HG03457 (cell line): ENCODE results near the gene PTTG1IP.
"Not testable (repeated sequence)": the region's sequence is repeated elsewhere in the genome, so short reads cannot be mapped to it uniquely, and the experiment has no call there.

ENCODE experiments used
- ATAC-seq: cut with Tn5 transposase; IDR thresholded peaks from one replicate; pipeline ENCODE4 v1.9.1; 2021; ENCODE audit warnings: moderate number of reproducible peaks; ENCODE audit not compliant: unreplicated experiment

The PTTG1IP gene

DNA sequence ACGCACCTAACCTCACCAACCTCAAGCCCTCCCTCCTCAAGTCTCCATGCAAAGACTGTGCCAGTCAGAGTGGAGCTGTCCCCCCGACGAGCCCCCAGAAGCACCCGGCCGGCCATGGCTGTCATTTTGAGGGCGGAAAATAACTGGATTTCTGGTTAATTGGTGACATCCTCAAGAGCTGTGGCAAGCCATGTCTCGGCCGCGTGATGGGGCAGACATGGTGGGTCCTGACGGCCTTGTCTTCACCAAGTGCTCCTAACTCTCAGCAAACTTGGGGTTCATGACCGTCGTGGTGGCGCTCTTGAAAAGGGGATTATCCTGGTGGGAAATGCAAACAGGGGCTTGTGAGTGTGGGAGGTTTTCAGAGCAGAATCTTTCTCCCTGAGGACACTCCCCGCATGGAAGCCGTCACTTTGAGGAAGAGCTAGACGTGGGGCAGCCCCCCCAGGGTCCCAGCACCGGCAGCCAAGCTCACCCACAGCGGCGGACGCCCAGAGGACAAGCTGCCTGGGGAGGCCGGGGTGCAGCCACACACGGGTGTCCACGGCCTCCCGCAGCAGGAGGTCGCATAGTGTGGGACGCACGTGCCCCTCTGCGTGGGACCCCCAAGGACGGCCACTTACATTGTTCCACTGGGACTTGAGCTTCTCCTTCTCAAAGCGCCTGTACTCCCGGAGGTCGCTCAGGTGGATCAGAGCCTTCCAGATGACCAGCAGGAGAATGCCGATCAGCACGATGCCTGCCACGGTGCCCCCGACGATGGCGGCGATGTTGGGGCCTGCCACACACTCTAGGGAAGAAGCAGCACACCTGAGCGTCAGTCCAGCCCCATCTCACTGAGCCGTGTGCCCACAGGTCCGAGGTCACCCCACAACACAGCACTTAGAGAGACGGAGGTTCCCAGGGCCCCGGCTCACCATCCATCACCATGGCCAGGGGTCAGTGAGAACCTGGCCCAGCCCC is 12.9 kb upstream of the PTTG1IP start:
- ATAC-seq: no peak

DNA sequence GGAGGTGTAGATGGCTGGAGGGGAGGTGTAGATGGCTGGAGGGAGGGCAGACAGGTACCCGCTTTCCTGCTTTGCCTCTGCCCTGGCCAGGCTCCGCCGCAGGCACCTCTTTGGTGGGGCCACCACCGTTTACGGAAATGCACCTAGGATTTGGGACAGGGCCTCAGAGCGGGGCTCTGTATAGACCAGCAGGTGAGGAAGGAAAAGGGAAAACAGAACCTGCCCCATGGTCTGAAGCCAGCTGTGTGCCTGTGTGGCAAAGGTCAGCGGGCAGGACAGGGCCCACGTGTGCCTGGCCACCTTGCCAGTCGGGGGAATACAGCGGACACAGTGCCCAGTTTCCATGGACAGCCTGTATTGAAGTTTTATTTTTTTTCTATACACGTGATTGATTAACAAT is 12.1 kb upstream of the PTTG1IP start:
- ATAC-seq: no peak

DNA sequence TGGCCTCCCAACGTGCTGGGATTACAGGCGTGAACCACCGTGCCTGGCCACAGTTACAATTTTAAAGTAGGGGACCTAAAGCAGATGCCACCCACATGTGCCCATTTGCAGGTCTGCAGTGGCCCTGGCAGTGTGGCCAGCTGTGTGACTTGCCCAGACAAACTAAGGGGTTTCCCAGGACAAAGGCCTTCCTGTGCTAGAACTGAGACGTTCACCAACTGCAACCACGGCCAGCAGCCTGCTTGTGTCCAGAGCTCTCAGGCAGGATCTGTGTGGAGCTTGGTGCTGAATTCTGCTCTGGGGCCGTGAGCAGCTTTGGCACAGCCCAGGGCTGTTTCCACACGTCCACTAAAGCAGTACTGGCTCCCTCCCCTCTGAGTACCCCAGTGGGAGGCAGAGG is 10.6 kb upstream of the PTTG1IP start:
- no peak for ATAC-seq

DNA sequence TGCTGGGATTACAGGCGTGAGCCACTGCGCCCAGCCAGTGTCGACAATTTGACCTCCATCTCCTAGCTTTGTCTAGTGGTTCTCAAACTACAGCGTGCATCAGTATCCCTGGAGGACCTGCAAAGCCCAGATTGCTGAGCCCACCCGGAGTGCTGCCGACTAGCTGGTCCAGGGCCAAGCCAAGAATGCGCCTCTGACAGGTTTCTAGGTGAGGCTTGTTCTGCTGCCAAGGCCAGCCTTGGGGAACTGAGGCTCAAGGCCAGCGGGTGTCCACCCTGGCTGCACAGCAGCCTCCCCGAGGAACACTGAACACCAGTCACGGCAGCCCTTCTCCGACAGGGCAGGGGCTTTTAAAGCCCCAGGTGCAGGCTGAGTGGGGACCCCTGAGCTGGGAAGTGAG is 9.8 kb upstream of the PTTG1IP start:
- ATAC-seq: no peak

DNA sequence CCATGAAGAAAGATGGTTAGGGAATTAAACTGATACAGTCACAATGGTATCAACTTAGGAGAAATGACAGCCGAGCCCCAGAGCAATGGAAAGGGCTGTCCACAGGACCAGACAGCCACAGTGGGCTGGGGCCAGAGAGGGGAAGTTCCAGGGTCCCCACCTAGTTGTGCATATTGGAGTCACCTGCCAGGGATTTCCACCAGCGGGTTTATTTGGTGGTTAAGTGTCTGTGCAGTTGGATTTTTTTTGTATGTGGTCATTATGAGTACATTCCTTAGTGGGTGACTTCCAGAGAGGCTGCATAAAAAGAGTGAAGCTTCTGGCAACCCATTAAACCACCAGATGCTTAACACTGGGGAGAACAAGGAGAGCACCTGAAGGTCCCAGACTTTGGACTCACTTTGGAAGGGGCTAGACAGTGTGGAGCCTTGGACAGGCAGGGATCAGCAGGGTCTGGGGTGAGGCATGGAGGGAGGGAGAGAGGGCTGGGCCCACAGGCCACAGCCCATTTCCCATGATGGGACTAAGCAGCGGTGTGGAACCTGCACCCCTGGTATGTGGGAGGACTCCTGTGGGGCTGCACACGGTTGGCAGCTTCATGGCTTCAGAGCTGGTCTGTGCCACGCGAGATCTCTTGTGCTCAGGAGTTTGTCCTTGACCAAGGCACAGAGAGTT is 7.8 kb upstream of the PTTG1IP start:
- ATAC-seq: no peak

DNA sequence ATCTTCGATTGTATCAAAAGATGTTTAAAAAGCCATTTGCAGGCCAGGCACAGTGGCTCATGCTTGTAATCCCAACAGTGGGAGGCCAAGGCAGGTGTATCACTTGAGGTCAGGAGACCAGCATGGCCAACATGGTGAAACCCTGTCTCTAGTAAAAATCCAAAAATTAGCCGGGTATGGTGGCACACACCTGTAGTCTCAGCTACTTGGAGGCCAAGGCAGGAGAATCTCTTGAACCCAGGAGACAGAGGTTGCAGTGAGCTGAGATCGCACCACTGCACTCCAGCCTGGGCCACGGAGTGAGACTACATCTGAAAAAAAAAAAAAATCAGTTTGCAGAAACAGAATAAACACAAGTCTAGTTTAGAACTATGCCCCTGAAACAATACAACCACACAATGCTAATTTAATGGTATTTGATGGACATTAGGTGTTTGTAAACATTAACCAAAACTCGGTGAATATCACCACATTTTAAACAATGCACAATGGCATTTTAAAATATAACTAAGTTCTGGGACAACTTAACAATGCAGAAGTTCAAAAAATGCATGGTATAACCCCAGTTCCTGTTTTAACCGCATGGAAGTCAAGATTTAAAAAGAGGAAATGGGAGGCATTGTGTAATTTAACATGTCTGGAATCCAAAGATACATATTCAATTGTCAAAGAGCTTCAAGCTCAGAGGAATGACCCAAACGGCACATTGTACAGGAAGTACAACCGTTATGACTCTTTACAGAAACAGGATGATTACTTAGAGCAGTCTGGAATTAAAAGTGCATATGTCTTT is 7.1 kb upstream of the PTTG1IP start:
- no peak for ATAC-seq

DNA sequence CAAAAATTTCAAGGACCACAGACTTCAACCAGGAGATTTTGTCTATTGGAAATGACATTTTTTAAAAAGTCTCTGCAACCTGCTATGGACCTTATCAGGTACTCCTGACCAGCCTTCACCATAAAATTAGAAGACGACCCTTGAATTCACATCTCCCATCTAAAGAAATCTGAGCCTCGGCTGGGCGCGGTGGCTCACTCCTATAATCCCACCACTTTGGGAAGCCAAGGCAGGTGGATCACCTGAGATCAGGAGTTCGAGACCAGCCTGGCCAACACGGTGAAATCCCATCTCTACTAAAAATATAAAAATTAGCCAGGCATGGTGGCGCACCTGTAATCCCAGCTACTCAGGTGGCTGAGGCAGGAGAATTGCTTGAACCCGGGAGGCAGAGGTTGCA is 5.7 kb upstream of the PTTG1IP start:
- ATAC-seq: not testable (repeated sequence)

DNA sequence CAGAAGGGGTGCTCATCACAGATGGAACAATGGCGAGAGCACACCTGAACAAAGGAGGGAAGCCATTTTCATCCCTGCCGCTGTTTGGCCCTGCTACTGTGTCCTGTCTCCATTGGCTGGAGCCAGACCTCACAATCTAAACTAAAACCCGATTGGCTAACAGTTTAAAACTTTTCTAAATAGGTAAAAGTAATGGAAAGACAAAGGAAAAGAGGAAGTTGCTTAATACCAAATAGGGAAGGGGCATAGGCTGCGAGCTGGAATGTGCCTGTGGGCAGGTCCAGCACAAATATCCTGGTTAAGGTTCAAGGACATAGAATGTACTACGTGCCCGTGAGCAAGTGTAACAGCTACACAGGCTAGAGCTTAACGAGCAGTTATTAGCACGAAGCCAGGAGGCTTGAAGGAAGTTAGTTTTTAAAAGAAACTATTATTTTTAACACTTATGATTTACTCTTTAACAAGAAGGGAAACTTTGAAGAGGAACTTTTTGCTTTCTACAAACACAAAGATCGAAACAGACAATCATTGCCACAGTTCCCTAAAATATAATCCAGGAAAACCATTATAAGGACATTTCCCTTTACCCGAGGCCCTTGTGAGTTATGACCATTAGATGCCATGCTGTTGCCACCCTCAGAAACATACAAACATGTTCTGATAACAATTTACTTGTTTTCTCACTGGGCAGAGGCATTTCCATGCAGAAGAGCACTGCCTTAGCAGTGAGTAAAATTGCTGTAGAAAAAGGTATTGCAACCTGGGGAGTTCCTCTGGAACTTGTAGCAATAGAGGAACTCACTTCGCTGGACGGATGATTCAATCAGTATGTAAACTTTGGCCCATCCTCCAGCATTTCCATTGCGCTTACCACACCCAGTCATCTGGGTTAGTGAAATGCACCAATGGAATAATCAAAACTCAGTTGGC is 4.8 kb upstream of the PTTG1IP start:
- ATAC-seq: no peak

DNA sequence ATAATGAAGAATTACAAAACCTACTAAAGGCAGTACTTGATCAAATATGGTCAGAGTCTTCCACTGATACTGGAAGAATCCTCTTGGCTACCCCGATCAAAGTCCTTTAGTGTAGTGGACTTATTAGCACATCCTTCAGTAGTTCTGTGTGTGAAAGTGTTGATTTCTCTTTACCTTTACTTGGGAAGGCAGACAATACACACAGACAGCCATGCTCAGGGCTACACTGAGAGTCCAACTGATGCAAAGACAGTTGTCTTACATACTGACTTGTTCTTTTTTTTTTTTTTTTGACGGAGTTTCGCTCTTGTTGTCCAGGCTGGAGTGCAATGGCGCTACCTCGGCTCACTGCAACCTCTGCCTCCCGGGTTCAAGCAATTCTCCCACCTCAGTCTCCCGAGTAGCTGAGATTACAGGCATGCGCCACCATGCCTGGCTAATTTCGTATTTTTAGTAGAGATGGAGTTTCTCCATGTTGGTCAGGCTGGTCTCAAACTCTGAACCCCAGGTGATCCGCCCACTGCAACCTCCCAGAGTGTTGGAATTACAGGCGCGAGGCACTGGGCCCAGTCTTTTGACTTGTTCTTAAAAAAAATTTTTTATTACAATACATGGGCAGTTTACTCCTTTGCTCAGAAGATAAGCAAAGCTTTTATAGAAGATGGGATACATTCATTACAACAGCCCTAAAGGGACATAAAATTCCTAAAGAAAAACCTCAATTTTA is 3.5 kb upstream of the PTTG1IP start:
- no peak for ATAC-seq

DNA sequence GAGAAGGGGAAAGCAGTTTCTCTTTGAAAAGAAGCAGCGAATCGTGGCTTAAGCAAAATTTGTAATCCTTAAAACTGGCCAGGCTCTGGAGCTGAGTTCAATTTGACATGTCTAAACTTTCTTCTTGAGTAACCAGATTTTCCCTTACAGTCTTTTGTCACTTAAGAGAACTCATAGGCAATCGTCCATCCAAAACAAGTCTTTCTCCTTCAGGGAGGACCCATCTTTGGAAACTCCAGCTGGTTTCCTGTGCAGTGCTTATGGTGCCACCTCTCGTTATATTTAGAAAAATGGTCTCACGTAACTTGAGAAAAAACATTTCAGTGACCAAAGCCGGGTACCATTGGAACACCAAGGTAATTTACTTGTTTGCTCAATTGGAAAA is 1.8 kb upstream of the PTTG1IP start:
- ATAC-seq: no peak

DNA sequence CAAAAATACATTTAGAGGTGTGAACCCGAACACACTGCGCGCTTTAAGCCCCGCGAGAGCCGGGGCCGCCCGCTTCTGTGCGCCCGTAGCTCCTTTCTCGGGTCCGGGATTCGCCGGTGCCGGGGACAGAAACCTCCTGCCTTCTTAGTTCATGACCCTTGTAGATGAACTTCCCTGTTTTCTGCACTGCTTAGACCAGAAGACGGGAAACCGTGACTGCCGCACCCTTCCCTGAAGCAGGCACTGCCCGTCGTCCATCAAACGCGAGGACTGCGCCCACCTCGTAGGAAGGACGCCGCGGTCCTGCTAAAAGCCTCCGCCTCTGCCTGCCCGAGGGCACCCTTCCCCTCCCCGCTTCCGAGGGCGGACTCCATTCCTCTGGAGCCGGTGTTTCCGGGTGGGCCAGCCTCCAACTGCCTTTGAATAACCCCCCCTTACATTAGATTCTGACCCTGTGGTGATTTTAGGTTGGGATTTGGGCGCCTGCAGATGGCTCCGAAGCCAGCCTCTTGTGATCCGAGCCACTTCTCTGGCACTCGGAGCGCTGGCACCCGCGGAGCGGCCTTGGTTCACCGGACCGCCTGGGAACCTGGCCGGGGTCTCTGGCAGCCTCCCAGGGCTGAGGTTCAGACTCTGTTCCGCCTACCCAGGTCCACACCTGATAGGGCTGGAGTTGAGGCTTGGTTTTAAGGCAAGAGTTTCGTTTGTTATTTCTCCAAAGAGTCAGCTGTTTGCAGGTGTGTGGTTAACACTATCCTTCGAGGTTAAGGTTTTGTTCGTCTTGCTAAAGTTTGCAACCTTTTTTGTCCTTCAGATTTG is 1.2 kb upstream of the PTTG1IP start:
- peak; percentile 2 for ATAC-seq

DNA sequence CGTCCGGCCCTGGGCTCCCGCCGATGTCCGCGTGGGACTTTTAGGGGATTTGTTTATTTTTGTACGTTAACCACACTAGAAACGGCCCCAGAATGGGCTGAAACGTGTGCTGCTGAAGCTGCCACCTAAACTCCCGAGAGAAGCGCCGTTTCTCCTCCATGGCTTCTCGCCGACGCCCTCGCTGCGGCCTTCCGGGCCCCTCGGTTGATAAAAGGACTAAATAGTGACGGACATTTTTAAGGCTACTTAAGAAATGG is 678 bp upstream of the PTTG1IP start:
- ATAC-seq: peak; percentile 1

DNA sequence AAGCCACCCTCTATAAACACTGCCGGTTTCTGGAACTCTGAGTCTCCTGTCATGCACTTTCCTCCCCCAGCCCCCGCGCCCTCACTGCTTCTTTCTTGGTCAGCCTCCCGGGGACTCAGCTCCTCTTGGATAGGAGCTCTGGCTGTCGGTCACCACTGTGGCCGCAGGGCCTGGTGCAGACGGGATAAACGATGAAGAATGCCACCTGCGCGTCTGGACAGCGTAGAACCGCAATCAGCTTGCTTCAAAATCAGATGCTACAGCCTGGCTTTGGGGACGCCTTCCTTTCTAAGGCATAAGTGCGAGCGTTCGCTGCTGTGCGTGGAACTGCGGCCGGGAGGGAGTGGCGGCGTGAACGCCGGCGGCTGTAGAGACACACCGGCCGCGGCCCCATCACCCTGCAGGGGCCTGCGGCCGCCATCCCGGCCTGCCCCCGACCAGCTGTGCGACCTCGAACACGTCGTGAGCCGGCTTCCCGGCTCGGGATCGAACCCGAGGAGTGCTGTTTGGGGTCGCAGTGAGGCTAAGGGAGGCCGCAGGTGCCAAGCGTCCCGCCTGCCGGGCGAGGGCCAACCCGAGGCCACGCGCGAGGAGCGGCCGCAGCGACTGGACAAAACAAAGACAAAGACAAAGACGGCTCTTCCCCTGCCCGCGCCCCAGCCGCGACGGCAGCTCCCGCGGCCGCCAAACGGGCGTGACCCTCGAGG is 688 bp downstream of the PTTG1IP start:
- no peak for ATAC-seq

DNA sequence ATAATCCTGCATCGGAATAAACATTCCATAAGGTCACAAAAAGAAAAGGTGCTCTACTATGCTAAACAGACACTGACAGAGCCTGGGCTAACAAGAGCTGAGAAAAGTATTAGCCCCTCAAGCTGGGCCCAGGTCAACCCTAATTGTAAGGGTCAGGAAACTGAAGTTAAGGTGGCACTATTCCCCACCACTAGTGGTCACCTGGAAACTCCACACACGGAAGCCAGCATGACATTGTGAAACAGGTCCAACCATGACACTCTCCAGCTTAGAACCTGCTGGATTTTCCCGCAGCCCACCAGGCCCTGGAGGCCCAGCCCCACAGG is 1.2 kb downstream of the PTTG1IP start:
- no peak for ATAC-seq

DNA sequence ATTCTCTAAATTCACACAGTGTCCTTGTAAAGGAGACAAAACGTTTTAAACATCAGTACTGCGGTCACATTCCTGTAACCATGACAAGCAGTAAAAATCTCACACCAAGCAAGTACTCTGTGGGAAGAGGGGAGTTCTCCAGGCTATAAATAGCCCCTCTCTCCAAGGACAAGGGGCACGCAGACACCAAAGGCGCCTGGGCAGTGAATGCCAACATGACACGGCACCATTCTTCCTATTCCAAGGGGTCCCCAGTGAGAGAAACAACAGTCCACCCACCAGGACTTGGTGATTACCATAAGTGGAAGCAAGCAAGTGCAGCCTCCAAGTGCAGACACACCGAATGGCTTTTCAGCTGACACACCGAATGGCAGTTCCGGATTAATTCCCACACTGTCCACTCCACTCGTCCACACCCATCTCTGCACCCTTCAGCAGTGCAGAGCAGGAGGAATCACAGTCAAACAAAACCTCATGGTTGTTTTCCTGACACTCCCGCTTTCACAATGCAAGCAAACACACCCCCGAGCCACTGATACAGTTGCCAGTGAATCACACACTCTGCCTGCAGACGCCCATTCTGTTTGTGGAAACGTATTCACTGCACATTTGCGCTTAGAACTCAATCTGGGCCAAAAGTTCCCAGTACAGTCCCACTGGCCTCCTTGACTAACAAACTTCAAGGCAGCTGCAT is 1.8 kb downstream of the PTTG1IP start:
- no peak for ATAC-seq

DNA sequence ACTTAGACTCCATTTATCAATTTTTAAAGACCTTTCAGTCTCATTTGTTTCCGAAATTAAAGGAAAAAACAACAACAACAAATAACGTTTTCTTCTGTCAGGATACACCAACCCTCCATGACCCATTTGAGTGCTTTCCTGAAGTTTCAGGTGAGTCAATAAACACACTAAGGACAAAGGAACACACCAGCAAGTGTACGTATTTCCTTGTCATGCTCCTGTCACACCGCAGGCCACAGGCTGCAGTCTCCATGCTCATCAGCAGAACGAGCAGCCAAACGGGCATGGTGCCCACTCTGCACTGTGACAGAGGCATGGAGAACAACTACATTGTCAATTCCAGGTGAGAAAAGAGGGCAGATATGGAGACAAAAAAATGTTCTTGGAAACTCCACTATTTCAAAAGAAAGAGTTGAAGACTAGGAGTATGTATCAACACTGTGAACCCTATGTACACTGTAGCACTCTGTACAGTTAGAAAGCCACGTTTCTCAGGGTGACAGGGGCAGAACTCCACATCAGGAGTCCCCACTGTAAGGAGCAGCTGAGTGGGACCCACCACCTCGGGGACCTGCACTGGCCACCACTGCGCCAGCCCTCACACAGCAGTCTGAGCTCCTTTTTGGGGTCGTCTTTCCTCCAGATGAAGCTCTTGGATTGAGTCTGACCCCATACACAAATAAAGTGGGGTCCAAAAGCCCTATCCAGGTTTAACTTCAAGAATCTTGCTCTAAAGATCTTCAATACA is 2.6 kb downstream of the PTTG1IP start:
- no peak for ATAC-seq
